GM23338 (cell line): ENCODE results near the gene EFCAB10.

Experiments
- CREB1 ChIP-seq: fragments of 250-450 bp; sonication (Bioruptor Pico); IDR thresholded peaks from 2 replicates; pipeline ENCODE4 v1.5.0; 2020; ENCODE audit warnings: low read depth, mild to moderate bottlenecking, moderate library complexity
- CTCF ChIP-seq, 2 experiments: fragments of 200-600 bp in 1 of 2; sonication (generic) in 1 of 2; conservative IDR thresholded peaks; 2 replicates each; pipeline versions ENCODE4 v1.5.1 to v1.6.1; 2016 to 2017; ENCODE audit warnings: antibody characterized with exemption in 2 of 2, low read depth in 2 of 2, mild to moderate bottlenecking in 2 of 2, moderate library complexity in 1 of 2
- ETS1 ChIP-seq: IDR thresholded peaks from 2 replicates; pipeline ENCODE4 v1.6.1; 2016; ENCODE audit warnings: antibody characterized with exemption
- EZH2 ChIP-seq: fragments of 200-600 bp; sonication (generic); IDR thresholded peaks from one replicate; pipeline ENCODE4 v1.8.0; 2017; ENCODE audit warnings: antibody characterized with exemption, mild to moderate bottlenecking, low read depth; ENCODE audit not compliant: unreplicated experiment
- EZH2phosphoT487 ChIP-seq: fragments of 200-600 bp; sonication (generic); IDR thresholded peaks from one replicate; pipeline ENCODE4 v1.8.1; 2018; ENCODE audit warnings: antibody characterized with exemption; ENCODE audit not compliant: unreplicated experiment
- JUNB ChIP-seq: IDR thresholded peaks from one replicate; pipeline ENCODE4 v1.6.1; 2016; ENCODE audit warnings: antibody characterized with exemption; ENCODE audit not compliant: unreplicated experiment
- POLR2AphosphoS5 ChIP-seq: IDR thresholded peaks from 2 replicates; pipeline ENCODE4 v1.6.1; 2016; ENCODE audit warnings: antibody characterized with exemption, low read depth
- REST ChIP-seq: IDR thresholded peaks from one replicate; pipeline ENCODE4 v1.6.1; 2018; ENCODE audit warnings: antibody characterized with exemption; ENCODE audit not compliant: unreplicated experiment
- ZNF331 ChIP-seq: fragments of 250-450 bp; sonication (Bioruptor Pico); IDR thresholded peaks from 2 replicates; pipeline ENCODE4 v1.5.0; 2020; ENCODE audit warnings: low read depth, mild to moderate bottlenecking, moderate library complexity

GRCh38 chr7:105530546-105530945, 50.7 kb downstream of the EFCAB10 start:
- TF ChIP-seq CTCF (conservative IDR thresholded peaks at IDR 0.05; ENCODE audit: low read depth in 2 of 2) (no peak), REST (no peak), ETS1 (no peak), POLR2AphosphoS5 (no peak), EZH2 (no peak), EZH2phosphoT487 (no peak), ZNF331 (CRISPR knock-in tag) (no peak), JUNB (no peak), CREB1 (CRISPR knock-in tag) (no peak)
